MCF 10A (cell line): ENCODE results near the gene ALDH1L1. TPM values are rescaled to one million over a fixed set of nuclear protein-coding genes. Genes with fewer than 3 reads are reported as not detected.

Experiments
- BruUV-seq: library from RNA; stranded (reverse); fragments of 400-500 nt; replicated peaks from 2 replicates; lab custom pipeline; 2021; lab: Mats Ljungman, UMichigan
- CTCF ChIA-PET: fragments of 300-600 bp; sonication (Branson Sonifier 250); formaldehyde crosslinking; extraction: SDS; loops from one replicate; lab custom pipeline; 2021; ENCODE audit warnings: antibody characterized with exemption, inconsistent platforms; lab: Yijun Ruan, JAX
- POLR2A ChIA-PET: fragments of 300-600, 350-650 bp; sonication (Branson Sonifier 250); formaldehyde crosslinking; extraction: SDS; loops from one replicate; lab custom pipeline; 2020; ENCODE audit warnings: antibody characterized with exemption, inconsistent platforms; lab: Yijun Ruan, JAX
- DNase-seq: peaks from one replicate; pipeline ENCODE4 v3.0.0-alpha.2; 2018; ENCODE audit not compliant: unreplicated experiment
- H3K27ac Mint-ChIP-seq: one replicate; pipeline ENCODE4 v1.8.0; 2022; ENCODE audit warnings: mild to moderate bottlenecking, low read depth, mixed read lengths; ENCODE audit not compliant: unreplicated experiment
- H3K27me3 Mint-ChIP-seq: one replicate; pipeline ENCODE4 v1.8.0; 2022; ENCODE audit warnings: mixed read lengths; ENCODE audit not compliant: insufficient read depth, unreplicated experiment
- H3K36me3 Mint-ChIP-seq: one replicate; pipeline ENCODE4 v1.8.0; 2022; ENCODE audit warnings: mild to moderate bottlenecking, moderate library complexity, mixed read lengths; ENCODE audit not compliant: insufficient read depth, unreplicated experiment
- H3K4me1 Mint-ChIP-seq: one replicate; pipeline ENCODE4 v1.8.0; 2022; ENCODE audit warnings: mixed read lengths; ENCODE audit not compliant: insufficient read depth, unreplicated experiment
- H3K4me3 Mint-ChIP-seq: one replicate; pipeline ENCODE4 v1.8.0; 2022; ENCODE audit warnings: mild to moderate bottlenecking, moderate library complexity, mixed read lengths; ENCODE audit not compliant: unreplicated experiment
- H3K9me3 Mint-ChIP-seq: one replicate; pipeline ENCODE4 v1.8.0; 2022; ENCODE audit warnings: mixed read lengths; ENCODE audit not compliant: unreplicated experiment
- intact Hi-C: fragments of 100-400 bp; cut with micrococcal nuclease; formaldehyde crosslinking; loops from 2 replicates; pipeline ENCODE4 v1.14.1; 2022
- total RNA-seq: library from RNA; stranded (reverse); gene quantifications from 2 replicates; pipeline ENCODE4 v1.2.3, GENCODE V29; 2022
- TF ChIP-seq, protein P1 (sequence below): fragments of 200-600 bp; IDR thresholded peaks from one replicate; pipeline ENCODE4 v1.8.0; 2022; ENCODE audit warnings: antibody characterized with exemption, mild to moderate bottlenecking; ENCODE audit not compliant: unreplicated experiment

ALDH1L1 gene
- total RNA-seq, 1 experiment from 2014 or later, result 1.9 TPM

DNA sequence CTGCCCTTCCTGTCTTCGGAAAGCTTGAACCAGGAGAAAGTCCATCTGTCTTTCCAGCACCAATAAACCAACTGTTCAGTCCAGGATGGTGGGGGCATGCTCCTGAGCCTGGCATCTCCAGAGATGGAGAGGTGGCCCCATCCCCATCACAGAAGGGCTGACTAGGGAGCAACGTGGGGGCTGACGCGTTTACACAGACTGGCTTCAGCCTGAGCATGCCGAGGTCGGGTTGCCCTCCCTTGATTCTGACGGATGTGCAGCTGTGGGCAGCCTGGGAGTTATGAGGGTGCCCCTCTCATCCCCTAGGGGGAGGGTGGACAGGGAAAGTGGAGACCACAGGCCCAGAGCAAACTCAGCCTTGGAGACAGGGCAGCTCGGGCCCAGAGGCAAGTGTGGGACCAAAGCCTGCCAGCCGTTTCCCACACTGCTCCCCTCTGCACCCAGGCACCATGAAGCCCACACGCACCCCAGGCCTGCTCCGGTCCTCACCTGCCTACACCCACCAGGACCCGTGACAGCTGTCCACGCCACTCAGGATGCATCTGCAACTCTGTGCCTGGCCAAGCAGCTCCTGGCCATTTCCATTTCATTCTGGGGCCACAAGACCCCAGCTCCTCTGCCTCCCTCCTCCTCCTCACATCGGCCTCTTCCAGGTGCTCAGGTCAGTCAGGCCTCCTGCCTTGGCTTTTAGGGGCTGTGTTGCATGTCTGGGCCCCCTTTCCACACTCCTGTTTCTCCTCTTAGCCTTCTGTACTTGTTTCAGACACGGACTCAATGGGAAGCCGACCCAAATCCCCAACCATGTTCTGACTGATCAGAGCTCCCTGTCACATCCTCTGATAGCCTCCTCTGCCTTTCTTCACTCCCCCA is 48.3 kb downstream of the ALDH1L1 start:
- ChIA-PET POLR2A (no interaction called here), CTCF (interaction anchor here (0.7 to 4.0 kb wide), 14 partner anchors 12 to 391 kb away, joined by 3 to 88 read pairs (median 5); no protein-coding TSS in a partner anchor)
- Mint-ChIP-seq H3K9me3 (no peaks in the 10 kb centered on the region), H3K36me3 (no peaks in the 10 kb centered on the region), H3K4me1 (peaks cover 11% of the 10 kb centered on the region), H3K27me3 (peaks cover 22% of the 10 kb centered on the region), H3K4me3 (no peak overlapping the region), H3K27ac (no peak overlapping the region)
- no peak for DNase-seq
- TF ChIP-seq, protein P1, sequence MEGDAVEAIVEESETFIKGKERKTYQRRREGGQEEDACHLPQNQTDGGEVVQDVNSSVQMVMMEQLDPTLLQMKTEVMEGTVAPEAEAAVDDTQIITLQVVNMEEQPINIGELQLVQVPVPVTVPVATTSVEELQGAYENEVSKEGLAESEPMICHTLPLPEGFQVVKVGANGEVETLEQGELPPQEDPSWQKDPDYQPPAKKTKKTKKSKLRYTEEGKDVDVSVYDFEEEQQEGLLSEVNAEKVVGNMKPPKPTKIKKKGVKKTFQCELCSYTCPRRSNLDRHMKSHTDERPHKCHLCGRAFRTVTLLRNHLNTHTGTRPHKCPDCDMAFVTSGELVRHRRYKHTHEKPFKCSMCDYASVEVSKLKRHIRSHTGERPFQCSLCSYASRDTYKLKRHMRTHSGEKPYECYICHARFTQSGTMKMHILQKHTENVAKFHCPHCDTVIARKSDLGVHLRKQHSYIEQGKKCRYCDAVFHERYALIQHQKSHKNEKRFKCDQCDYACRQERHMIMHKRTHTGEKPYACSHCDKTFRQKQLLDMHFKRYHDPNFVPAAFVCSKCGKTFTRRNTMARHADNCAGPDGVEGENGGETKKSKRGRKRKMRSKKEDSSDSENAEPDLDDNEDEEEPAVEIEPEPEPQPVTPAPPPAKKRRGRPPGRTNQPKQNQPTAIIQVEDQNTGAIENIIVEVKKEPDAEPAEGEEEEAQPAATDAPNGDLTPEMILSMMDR, result no peak
- intact Hi-C loops, result no loop called here
- BruUV-seq, result no TSS peak

- Mint-ChIP-seq H3K9me3 (no peaks in the 10 kb centered on the region), H3K36me3 (no peaks in the 10 kb centered on the region), H3K27ac (no peak overlapping the region), H3K4me1 (peaks cover 11% of the 10 kb centered on the region), H3K27me3 (peaks cover 22% of the 10 kb centered on the region), H3K4me3 (no peak overlapping the region)
- TF ChIP-seq, protein P1, result no peak
- BruUV-seq, result no TSS peak
- ChIA-PET CTCF (interaction anchor here (0.6 to 2.3 kb wide), 3 partner anchors 92 to 258 kb away, joined by 3 to 12 read pairs (median 3); no protein-coding TSS in a partner anchor), POLR2A (no interaction called here)
- no peak for DNase-seq
- intact Hi-C loops, result no loop called here
Observed at GRCh38 chr3:126130981-126131745, 49.2 kb downstream of the ALDH1L1 start.

- BruUV-seq, result no TSS peak
- H3K27ac Mint-ChIP-seq, result no peak overlapping the region
- intact Hi-C loops, result no loop called here
- no peaks in the 10 kb centered on the region for H3K9me3 Mint-ChIP-seq
- no peak for DNase-seq
- peaks cover 22% of the 10 kb centered on the region for H3K27me3 Mint-ChIP-seq
- peaks cover 11% of the 10 kb centered on the region for H3K4me1 Mint-ChIP-seq
- ChIA-PET POLR2A (interaction anchor here (1.2 kb wide), 1 partner anchor 9 kb away, joined by 4 read pairs; no protein-coding TSS in a partner anchor), CTCF (interaction anchor here (0.6 to 2.3 kb wide), 5 partner anchors 8 to 1418 kb away, joined by 3 to 12 read pairs (median 3); no protein-coding TSS in a partner anchor)
- peak overlapping the region; percentile 28 for H3K4me3 Mint-ChIP-seq
- TF ChIP-seq, protein P1, result no peak
- no peaks in the 10 kb centered on the region for H3K36me3 Mint-ChIP-seq
Observed at GRCh38 chr3:126130081-126130855, 50.1 kb downstream of the ALDH1L1 start.
